ENCODE results near the gene MUC6.

GRCh38 chr11:1000357-1001278 lies 35.9 kb downstream of the MUC6 start:
- TF ChIP-seq POLR2AphosphoS5 (IDR thresholded peaks at IDR 0.05) = peak in 2 of 3 donors; percentile 18 to 21
- no peak for TF ChIP-seq CTCF (IDR thresholded peaks at IDR 0.05 in 8 of 11, conservative IDR thresholded peaks at IDR 0.05 in 3 of 11)
